Measurements from ENCODE around the gene PLA2R1.
"Not testable (repeated sequence)": the region's sequence is repeated elsewhere in the genome, so short reads cannot be mapped to it uniquely, and the experiment has no call there.

PLA2R1 gene

GRCh38 chr2:160063271-160063670 lies 856 bp upstream of the PLA2R1 start:
- FAIRE-seq = no peak

DNA sequence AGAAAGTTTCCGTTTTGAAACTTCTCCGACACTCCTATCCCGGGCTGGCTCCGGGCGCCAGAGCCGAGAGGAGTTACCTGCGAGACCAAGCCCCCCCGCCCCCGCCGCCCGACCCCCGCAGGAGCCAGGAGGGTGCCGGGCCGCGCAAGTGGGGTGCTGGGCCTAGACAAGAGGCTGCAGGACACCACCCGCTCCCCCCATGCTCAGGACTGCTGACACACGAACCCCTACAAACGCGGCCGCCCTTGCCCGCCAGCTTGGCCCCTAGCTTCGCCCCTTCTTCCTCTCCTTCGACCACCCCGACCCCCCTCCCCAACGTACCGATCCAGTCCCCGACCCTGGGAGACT lies 497 bp downstream of the PLA2R1 start:
- no peak for FAIRE-seq

GRCh38 chr2:160061533-160061932 lies 882 bp downstream of the PLA2R1 start:
- no peak for FAIRE-seq

DNA sequence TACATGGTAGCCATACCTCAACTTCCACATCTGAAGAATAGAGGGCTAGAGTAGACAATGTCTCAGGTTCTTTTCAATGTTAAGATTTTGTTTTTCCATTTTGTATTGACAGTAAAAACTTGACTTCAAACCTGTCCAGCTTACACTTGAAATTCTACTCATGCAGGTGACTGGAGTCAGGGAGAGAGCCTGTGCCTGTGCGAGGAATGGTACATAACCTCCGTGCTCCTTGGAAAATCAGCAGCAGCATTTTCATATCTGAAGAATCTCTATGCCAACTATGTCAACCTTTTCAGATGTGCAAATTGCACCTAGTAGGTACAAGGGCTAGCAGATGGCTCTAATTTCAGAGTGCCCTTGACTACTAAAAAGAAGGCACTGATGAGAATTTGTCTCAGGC lies 2.1 kb downstream of the PLA2R1 start:
- no peak for FAIRE-seq

GRCh38 chr2:160057356-160057755 lies 5.1 kb downstream of the PLA2R1 start:
- FAIRE-seq = no peak

- FAIRE-seq = no peak
Observed at GRCh38 chr2:160055726-160056108, 6.7 kb downstream of the PLA2R1 start.

DNA sequence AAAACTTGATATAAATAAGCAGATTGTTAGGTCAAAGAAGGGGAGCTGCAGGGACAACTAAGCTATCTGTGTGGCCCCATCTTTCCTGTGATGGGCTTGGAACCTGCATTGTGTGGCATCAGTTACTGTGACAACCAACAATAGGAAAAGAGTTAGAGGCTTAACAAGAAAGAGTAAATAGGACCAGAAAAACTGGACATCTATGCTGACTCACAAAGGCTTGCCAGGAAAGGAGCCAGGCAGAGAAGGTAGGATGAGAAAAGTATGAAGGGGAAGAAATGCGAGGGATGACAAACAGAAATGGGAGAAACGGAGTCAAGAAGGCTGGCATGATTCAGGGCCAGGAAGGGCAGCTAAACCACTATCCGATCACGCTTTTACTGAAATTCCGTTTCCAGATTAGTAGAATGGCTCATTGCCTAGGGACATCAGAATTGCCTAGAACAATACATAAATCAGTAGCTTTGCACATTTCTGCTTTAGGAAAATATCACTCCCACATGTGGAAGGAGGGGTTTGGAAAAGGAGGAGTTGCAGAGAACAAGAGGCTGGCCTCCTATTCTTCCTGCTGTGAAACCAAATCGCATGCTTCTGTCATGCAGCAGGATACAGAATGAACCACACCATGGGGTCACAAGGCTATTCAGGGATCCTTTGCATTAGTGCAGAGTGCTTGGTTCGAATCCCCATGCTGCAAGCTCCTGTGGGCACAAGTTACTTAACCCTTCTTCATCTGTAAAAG lies 7.3 kb downstream of the PLA2R1 start:
- FAIRE-seq = no peak

GRCh38 chr2:160053946-160054345 lies 8.5 kb downstream of the PLA2R1 start:
- no peak for FAIRE-seq

DNA sequence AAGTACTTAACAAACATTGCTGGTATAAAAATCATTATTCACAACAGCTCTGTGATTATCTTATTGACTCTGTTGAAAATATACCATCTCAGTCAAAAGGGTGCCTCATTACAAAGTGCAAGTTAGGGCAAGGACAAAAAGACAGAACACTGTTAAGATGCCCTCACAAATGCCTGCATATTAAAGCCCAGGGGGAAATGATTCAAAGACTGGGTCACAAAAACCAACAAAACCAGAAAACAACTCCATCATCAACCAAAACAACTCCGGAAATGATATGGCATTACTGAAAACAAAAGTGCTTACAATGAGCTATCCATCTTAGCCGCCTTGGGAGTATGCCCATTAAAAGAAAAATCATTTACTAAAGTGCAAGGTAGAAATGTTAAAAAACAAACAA lies 9.9 kb downstream of the PLA2R1 start:
- no peak for FAIRE-seq

DNA sequence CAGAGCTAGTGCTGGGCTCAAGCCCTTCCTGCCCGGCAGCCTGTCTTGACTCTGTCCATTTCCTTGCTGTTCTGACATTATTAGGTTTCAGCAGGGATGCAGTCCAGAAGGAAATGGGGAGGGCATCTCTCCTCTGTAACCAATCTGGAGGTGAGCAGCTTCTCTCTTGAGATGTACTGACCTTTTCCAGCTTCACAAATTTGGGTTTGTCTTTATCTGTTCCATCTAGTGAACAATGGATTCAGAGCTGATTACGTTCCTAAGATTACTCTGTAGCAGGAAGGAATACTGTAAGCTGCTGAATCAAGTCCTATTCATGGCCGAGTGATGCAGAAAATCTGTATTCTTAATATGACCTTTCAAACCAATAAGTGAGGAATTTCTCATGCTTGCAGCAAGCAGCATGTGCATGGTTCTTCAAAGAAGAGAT lies 11.0 kb downstream of the PLA2R1 start:
- no peak for FAIRE-seq

DNA sequence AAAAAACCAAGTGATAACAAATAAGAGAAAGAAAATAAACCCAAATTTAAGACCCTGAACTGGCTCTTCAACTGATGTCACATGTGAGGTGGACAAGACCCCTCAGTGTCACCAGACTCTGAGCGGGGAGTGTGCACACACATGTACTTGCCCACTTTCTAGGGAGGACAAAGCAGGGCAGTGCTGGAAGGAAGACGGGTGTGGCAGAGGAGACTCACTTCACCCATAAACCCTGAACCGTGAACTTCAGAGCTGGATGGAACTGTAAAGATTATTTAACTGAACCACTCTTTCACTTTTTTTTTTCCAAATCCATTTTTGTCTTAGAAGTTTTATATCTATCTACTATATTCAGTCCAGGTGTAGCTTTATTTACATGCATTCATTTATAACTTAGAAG lies 12.3 kb downstream of the PLA2R1 start:
- FAIRE-seq = no peak

DNA sequence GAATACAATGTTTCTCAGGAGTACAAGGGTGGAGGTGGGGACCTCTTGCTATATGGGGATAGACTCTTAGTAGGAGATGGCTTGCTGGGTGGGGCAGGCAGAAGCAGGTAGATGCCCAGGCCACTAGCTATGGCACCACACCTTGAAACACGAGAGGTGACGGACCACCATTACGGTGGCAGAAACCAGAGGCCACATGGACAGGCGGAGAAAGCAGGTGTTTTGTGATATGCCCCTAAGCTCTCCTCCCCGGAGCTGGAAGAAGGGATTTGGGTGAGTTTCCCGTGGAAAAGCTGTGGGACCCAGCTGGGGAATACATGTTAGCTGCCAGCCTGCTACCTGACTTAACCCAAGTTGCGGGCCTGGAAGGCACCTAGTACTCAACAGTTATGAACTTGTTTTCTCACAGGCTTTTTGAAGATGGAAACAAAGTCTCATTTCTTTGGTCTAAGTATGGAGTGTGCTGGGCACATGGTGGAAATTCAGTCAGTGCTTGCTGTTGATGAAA lies 16.7 kb downstream of the PLA2R1 start:
- FAIRE-seq = no peak

DNA sequence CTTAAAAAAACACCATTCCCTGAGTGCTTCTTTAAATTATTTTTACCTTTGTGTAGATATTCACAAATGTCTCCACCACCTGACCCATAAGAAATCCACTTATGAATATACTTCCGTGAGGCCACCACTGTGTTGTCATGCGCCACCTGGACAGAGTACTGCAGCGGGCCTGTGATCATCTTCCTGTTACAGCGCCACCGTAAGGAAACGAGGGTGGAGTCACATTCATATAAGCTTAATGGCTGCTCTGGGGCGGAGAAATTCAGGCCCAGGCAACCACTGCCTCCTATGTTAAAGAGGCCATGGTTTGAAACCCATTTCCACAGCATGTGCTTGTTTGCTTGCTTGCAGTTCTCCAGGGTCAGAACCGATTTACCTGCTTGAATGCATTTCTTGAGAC lies 17.7 kb downstream of the PLA2R1 start:
- no peak for FAIRE-seq

- no peak for FAIRE-seq
Observed at GRCh38 chr2:160043265-160043664, 19.1 kb downstream of the PLA2R1 start.

- no peak for FAIRE-seq
Observed at GRCh38 chr2:160042054-160042453, 20.4 kb downstream of the PLA2R1 start.

DNA sequence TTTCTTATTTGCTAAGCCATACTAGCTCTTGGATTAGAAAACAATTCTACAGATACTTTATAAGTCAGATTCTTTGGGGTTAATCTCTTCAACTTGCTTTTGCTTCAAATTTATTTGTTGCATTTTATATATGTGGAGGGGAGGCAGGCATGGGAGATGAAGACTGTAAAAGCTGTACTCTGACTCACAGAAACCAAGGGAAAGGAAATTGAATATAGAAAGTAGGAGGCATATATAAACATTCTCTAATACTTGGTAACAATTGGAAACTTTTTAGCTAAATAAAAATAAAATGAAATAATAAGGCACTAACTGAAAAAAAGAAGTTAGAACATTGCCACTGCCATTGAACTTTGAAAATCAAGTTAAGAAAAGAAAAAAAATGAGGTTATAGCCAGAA lies 21.3 kb downstream of the PLA2R1 start:
- FAIRE-seq = no peak

- no peak for FAIRE-seq
Observed at GRCh38 chr2:160039166-160039903, 23.1 kb downstream of the PLA2R1 start.

GRCh38 chr2:160038662-160039061 lies 23.8 kb downstream of the PLA2R1 start:
- FAIRE-seq = not testable (repeated sequence)

DNA sequence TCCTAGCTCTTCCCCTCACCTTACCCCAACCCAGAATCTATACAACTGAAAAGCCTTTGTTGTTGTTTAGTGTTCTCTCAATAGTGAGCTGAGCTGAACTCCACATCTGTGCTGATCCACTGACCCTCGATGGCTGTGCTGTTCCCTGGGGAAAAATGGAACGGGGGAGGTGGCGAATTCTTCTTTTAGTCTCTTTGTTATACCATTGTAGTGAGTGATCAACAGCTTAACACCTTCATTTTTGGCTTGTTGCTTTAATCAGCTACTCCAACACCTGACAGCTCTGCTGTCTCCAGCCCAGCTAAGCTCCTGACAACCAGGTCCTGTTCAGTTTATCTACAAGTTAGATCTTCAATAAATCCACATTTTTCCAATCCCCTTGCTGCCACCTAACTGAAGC lies 25.7 kb downstream of the PLA2R1 start:
- FAIRE-seq = no peak

- FAIRE-seq = no peak
Observed at GRCh38 chr2:160035125-160035524, 27.3 kb downstream of the PLA2R1 start.

- FAIRE-seq = no peak
Observed at GRCh38 chr2:160034396-160034795, 28.0 kb downstream of the PLA2R1 start.

DNA sequence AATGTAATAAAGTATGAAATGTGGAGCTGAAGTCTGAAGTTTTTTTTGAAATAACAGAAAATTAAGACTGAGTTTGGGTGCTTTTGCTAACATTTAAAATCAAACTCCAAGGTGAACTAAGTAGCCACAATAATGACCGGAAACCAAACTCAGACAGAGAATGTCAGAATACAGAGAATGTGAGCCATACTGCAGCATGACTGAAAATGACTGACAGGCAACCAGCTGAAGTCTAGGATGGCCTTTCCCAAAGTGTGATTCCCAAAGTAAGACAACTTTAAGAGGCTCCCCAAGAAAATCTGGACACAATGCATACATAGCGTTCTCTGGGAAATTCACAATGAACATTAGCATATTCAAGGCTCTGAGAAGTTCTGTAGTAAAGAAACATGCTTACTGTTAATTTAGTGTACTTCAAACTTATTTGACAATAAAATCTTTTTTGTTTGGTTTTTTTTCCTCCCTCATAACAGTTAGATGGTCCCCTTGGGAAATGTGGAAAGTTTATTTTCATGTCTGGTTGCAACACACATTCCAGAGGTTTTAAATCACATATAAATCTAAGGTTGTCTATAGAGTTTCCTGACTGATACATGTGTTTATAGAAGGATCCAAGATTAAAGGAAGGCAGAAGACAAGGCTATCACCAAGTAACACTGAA lies 28.6 kb downstream of the PLA2R1 start:
- no peak for FAIRE-seq

GRCh38 chr2:160029270-160029628 lies 33.2 kb downstream of the PLA2R1 start:
- no peak for FAIRE-seq

Data from colon (tissue), 2 donors.